OCI-LY1 (cell line): Measurements from ENCODE around the gene GZMM.

Experiments used
- H2AFZ ChIP-seq: fragments of 200-600 bp; sonication (generic), shearing (Covaris generic); 2 replicates; pipeline ENCODE4 v1.6.0; 2014; ENCODE audit warnings: antibody characterized with exemption, mild to moderate bottlenecking, low read length
- H3F3A ChIP-seq: fragments of 200-600 bp; sonication (generic), shearing (Covaris generic); 2 replicates; pipeline ENCODE4 v1.6.0; 2014; ENCODE audit warnings: mild to moderate bottlenecking, antibody characterized with exemption, low read length, moderate library complexity; ENCODE audit not compliant: insufficient read depth
- H3K27ac ChIP-seq: fragments of 200-600 bp; sonication (generic); 2 replicates; pipeline ENCODE4 v1.5.1; 2014; ENCODE audit warnings: low read length, mixed run types, mild to moderate bottlenecking, low read depth; ENCODE audit not compliant: poor library complexity, severe bottlenecking
- H3K27me3 ChIP-seq: fragments of 200-600 bp; sonication (generic); 2 replicates; pipeline ENCODE4 v1.6.0; 2014; ENCODE audit warnings: antibody characterized with exemption, mild to moderate bottlenecking, low read length, moderate library complexity; ENCODE audit not compliant: insufficient read depth
- H3K36me3 ChIP-seq: fragments of 200-600 bp; sonication (generic); 2 replicates; pipeline ENCODE4 v1.6.1; 2014; ENCODE audit warnings: mild to moderate bottlenecking, antibody characterized with exemption, low read length, moderate library complexity, mixed read lengths; ENCODE audit not compliant: insufficient read depth
- H3K4me1 ChIP-seq: fragments of 200-600 bp; sonication (generic); 2 replicates; pipeline ENCODE4 v1.5.1; 2014; ENCODE audit warnings: mild to moderate bottlenecking, low read length, moderate library complexity; ENCODE audit not compliant: insufficient read depth, severe bottlenecking
- H3K4me2 ChIP-seq: fragments of 200-600 bp; sonication (generic), shearing (Covaris generic); 2 replicates; pipeline ENCODE4 v1.6.1; 2014; ENCODE audit warnings: low read length
- H3K4me3 ChIP-seq: fragments of 200-600 bp; sonication (generic); 2 replicates; pipeline ENCODE4 v1.5.1; 2014; ENCODE audit warnings: low read length, low read depth, mild to moderate bottlenecking, mixed read lengths; ENCODE audit not compliant: poor library complexity, severe bottlenecking
- H3K79me2 ChIP-seq: fragments of 200-600 bp; shearing (Covaris generic); 2 replicates; pipeline ENCODE4 v1.6.1; 2016; ENCODE audit warnings: mixed run types, low read length, mixed read lengths; ENCODE audit not compliant: insufficient read depth
- H3K9ac ChIP-seq: fragments of 200-600 bp; sonication (generic), shearing (Covaris generic); 2 replicates; pipeline ENCODE4 v1.6.1; 2014; ENCODE audit warnings: mild to moderate bottlenecking, low read length, mixed read lengths
- H3K9me2 ChIP-seq: fragments of 200-600 bp; sonication (generic), shearing (Covaris generic); 2 replicates; pipeline ENCODE4 v1.6.1; 2014; ENCODE audit warnings: low read depth, mild to moderate bottlenecking, low read length, mixed read lengths
- H3K9me3 ChIP-seq: fragments of 200-600 bp; shearing (Covaris generic); 2 replicates; pipeline ENCODE4 v1.6.1; 2014; ENCODE audit warnings: low read length, mixed read lengths
- H4K20me1 ChIP-seq: fragments of 200-600 bp; sonication (generic), shearing (Covaris generic); 2 replicates; pipeline ENCODE4 v1.6.0; 2016; ENCODE audit warnings: mild to moderate bottlenecking, low read length; ENCODE audit not compliant: insufficient read depth
- EZH2 ChIP-seq: fragments of 200-600 bp; sonication (generic), shearing (Covaris generic); IDR thresholded peaks from 2 replicates; pipeline ENCODE4 v1.8.0; 2017; ENCODE audit warnings: borderline replicate concordance, mixed run types, mild to moderate bottlenecking, antibody characterized with exemption, low read length, moderate library complexity, mixed read lengths
- TF ChIP-seq, protein P1 (sequence below): fragments of 200-600 bp; sonication (generic), shearing (Covaris generic); IDR thresholded peaks from 2 replicates; pipeline ENCODE4 v1.5.1; 2017; ENCODE audit warnings: mild to moderate bottlenecking, antibody characterized with exemption, low read length, moderate library complexity, mixed read lengths

GZMM gene

GRCh38 chr19:566403-566802, 22.6 kb downstream of the GZMM start:
- Histone ChIP-seq H3K9me2 (no peaks in the 10 kb centered on the region), H3K9me3 (no peaks in the 10 kb centered on the region), H3K4me3 (no peak overlapping the region), H3K4me1 (peaks cover 6% of the 10 kb centered on the region), H3K4me2 (no peak overlapping the region), H2AFZ (no peak overlapping the region), H4K20me1 (no peaks in the 10 kb centered on the region), H3F3A (peaks cover under 1% of the 10 kb centered on the region; the same call in 1 of the 2 replicates), H3K36me3 (no peaks in the 10 kb centered on the region; the same call in 1 of the 2 replicates), H3K27ac (no peak overlapping the region), H3K9ac (no peak overlapping the region), H3K79me2 (no peaks in the 10 kb centered on the region), H3K27me3 (no peaks in the 10 kb centered on the region)
- TF ChIP-seq, protein P1, sequence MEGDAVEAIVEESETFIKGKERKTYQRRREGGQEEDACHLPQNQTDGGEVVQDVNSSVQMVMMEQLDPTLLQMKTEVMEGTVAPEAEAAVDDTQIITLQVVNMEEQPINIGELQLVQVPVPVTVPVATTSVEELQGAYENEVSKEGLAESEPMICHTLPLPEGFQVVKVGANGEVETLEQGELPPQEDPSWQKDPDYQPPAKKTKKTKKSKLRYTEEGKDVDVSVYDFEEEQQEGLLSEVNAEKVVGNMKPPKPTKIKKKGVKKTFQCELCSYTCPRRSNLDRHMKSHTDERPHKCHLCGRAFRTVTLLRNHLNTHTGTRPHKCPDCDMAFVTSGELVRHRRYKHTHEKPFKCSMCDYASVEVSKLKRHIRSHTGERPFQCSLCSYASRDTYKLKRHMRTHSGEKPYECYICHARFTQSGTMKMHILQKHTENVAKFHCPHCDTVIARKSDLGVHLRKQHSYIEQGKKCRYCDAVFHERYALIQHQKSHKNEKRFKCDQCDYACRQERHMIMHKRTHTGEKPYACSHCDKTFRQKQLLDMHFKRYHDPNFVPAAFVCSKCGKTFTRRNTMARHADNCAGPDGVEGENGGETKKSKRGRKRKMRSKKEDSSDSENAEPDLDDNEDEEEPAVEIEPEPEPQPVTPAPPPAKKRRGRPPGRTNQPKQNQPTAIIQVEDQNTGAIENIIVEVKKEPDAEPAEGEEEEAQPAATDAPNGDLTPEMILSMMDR = no peak
- TF ChIP-seq EZH2 = no peak

DNA sequence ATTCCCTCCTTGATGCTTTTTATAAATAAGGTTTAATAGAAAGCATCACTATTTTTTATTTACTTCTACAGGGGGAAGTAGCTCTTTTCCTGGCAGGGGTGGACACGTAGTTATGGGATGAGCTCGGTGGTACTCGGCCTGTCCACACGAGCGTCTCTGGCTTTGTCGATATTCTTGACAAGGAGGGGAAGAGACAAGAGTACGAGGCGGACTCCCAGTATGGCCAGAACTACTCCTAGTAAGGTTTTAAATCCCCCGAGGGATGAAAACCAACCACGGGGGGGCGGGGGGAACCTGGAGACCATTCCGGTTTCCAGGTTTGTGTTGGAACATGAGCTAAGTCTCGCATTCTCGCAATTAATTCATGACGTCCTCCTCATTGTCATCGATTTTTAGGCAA, 23.0 kb downstream of the GZMM start:
- no peaks in the 10 kb centered on the region; the same call in 1 of the 2 replicates for H3K36me3 ChIP-seq
- H3K4me3 ChIP-seq = no peak overlapping the region
- H3F3A ChIP-seq = peaks cover 5% of the 10 kb centered on the region; the same call in 1 of the 2 replicates
- H3K4me1 ChIP-seq = peaks cover 11% of the 10 kb centered on the region
- no peak for TF ChIP-seq EZH2
- TF ChIP-seq, protein P1 = no peak
- H3K9me3 ChIP-seq = no peaks in the 10 kb centered on the region
- no peaks in the 10 kb centered on the region for H4K20me1 ChIP-seq
- H3K27ac ChIP-seq = no peak overlapping the region
- H3K9ac ChIP-seq = no peak overlapping the region
- H3K9me2 ChIP-seq = no peaks in the 10 kb centered on the region
- no peaks in the 10 kb centered on the region for H3K27me3 ChIP-seq
- H3K79me2 ChIP-seq = no peaks in the 10 kb centered on the region
- no peak overlapping the region for H2AFZ ChIP-seq
- H3K4me2 ChIP-seq = no peak overlapping the region

GRCh38 chr19:567296-567900, 23.5 kb downstream of the GZMM start:
- Histone ChIP-seq H2AFZ (no peak overlapping the region), H3K27me3 (no peaks in the 10 kb centered on the region), H3K4me2 (no peak overlapping the region), H3K4me1 (peaks cover 11% of the 10 kb centered on the region), H3K27ac (no peak overlapping the region), H3F3A (peaks cover 7% of the 10 kb centered on the region; the same call in 1 of the 2 replicates), H3K4me3 (no peak overlapping the region), H3K36me3 (no peaks in the 10 kb centered on the region; the same call in 1 of the 2 replicates), H3K9ac (no peak overlapping the region), H4K20me1 (no peaks in the 10 kb centered on the region), H3K79me2 (no peaks in the 10 kb centered on the region), H3K9me3 (no peaks in the 10 kb centered on the region), H3K9me2 (no peaks in the 10 kb centered on the region)
- TF ChIP-seq EZH2 = no peak

DNA sequence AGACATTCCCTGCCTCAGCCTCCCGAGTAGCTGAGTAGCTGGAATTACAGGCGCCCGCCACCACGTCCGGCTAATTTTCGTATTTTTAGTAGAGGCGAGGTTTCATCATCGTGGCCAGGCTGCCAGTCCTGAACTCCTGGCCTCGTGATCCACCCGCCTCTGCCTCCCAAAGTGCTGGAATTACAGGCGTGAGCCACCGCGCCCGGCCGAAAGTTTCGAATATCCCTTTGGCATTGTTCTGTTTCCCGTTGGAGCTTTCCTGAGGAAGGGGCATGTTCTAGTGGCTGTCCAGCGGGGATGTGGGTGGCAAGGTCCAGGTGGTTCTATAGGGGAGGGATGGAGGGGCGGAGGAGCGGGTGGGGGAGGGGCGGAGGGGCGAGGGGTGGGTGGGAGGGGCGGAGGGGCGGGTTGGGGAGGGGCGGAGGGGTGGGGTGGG, 26.4 kb downstream of the GZMM start:
- no peak for TF ChIP-seq EZH2
- TF ChIP-seq, protein P1 = no peak
- Histone ChIP-seq H3K4me2 (peak overlapping the region; percentile 15; the same call in 1 of the 2 replicates), H3K79me2 (peaks cover 22% of the 10 kb centered on the region), H3K36me3 (no peaks in the 10 kb centered on the region), H3K9me2 (no peaks in the 10 kb centered on the region), H3K27ac (peak overlapping the region; percentile 18), H3K4me3 (no peak overlapping the region), H3K9ac (no peak overlapping the region), H3K4me1 (peaks cover 31% of the 10 kb centered on the region), H3K9me3 (no peaks in the 10 kb centered on the region), H3F3A (peaks cover 7% of the 10 kb centered on the region; the same call in 1 of the 2 replicates), H2AFZ (no peak overlapping the region), H3K27me3 (no peaks in the 10 kb centered on the region), H4K20me1 (no peaks in the 10 kb centered on the region)
